ENCODE measurements around the gene CA7.
A peak's percentile ranks its signal among the peaks of the same experiment; 100 is the strongest.
"Not testable (repeated sequence)": the region's sequence is repeated elsewhere in the genome, so short reads cannot be mapped to it uniquely, and the experiment has no call there.

Gene CA7

DNA sequence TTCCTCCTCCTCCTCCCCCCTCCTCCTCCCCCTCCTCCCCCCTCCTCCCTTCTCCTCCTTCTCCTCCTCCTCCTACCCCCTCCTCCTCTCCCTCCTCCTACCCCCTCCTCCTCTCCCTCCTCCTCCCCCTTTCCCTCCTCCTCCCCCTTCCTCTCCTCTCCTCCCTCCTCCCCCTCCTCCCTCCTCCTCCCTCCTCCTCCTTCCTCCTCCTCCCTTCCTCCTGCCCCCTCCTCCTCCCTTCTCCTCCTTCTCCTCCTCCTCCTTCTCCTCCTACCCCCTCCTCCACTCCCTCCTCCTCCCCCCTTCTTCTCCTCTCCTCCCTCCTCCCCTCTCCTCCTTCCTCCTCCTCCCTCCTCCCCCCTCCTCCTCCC lies 29.5 kb downstream of the CA7 start:
- no peak for DNase-seq (ENCODE audit: low read depth in 2 of 2)

DNA sequence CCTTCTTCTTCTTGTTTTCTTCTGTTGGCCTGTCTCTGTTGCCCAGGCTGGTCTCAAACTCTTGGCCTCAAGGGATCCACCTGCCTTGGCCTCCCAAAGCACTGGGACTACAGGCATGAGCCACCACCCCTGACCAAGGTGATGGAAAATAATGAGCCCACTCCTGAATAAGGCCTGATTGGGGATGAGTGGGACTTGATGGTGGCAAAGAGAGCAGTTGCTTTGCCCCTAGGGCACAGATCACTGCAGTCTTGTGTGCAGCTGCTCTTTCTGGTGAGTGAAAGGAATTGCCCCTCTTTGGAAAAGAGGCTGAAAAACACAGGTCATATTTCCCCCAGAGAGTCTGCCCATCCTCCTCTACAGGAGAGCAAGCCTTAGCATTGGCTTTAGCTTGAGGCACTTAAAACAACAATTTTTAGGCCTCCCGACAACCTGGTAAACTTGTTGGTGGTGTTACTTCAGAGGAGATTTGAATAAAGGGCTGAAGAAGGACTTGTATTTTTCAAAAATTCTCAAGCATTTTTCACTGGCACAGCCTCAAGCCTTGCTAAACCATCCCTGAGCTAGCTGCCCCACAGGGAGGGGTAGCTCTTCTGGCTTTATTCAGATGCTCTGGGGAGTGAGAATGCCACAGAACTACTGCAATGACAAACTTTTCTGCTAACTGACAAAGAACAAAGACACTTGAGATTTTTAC lies 30.0 kb downstream of the CA7 start:
- no peak for DNase-seq (ENCODE audit: low read depth in 2 of 2)

DNA sequence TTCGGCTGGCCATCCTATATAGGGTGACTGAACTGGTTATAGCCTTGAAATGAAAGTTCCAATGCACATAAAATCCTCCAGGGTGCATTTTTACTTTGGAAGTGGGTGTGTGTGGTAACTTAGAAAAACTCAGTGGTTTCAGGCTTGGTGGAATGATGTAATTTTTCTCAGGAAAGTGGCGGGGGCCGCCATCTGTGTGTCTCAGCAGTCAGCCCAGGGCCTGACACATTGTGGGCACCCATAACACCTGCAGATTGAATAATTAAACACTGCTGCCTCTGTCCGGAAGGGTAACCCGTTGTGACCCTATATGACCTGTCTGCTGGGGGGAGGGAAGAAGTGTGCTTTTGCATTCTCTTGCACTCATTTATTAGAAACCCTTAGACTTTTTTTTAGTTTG lies 33.9 kb downstream of the CA7 start:
- peak; percentile 63 to 74 for DNase-seq (ENCODE audit: low read depth in 2 of 2)

DNA sequence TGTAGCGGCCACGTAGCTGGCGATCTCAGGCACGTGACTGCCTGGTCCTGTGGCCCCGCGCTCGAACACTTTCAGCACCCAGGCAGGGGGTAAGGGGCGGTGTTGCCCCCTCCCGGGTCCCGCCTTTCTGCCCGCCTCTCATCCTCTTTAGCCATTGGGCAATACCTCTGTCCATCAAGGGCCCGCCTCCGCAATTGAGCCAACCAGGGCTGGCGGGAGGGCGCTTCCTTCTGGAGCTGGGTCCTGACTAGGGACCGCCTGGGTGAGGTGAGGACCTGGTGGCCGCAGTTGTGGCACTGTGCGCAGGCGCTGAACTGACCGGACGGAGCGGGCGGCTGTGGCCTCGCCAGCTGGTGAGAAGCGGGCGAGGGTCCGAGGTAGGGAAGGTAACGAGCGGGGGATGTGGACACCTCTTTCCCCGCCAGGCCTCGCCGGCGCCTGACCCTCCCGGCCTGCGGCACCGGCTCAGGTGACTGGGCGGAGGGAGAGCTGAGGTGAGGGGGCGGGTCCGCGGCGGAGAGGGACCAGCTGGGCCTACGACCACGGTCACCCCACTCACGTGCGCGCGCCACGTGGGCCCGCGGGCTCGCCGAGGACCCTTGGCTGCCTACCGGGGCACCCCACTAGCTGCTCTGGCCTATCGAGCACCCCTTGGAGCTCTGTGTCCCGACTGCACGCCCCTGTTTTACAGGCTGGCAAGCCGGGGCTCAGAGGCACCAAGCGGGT lies 36.2 kb downstream of the CA7 start, which contains the start of gene PDP2:
Gene PDP2, plus strand, starts transcription at position 228 of the 726 bp plus-strand sequence. CDS start 3,770 bp downstream, outside the sequence.
- DNase-seq (ENCODE audit: low read depth in 2 of 2): peak; percentile 86 to 89

DNA sequence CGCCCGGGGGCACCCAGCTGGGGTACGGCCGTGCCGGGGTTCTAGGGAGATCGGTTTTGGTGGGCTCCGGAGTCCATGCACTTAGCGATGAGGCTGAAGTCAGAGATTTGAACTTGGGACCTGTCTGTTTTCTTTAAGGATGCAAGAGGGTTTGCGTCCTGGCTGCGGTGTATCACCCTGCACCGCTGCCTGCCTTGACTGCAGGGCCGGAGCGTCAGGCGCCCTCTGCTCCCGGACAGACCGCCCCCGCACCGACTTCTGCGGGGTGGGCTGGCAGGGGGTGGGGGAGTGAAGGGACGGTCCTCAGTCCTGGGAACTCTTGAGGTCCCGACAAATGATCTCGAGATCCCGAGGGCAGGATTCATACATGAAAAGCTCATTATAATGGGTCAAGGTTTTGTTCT lies 36.8 kb downstream of the CA7 start:
- DNase-seq (ENCODE audit: low read depth in 2 of 2): no peak

DNA sequence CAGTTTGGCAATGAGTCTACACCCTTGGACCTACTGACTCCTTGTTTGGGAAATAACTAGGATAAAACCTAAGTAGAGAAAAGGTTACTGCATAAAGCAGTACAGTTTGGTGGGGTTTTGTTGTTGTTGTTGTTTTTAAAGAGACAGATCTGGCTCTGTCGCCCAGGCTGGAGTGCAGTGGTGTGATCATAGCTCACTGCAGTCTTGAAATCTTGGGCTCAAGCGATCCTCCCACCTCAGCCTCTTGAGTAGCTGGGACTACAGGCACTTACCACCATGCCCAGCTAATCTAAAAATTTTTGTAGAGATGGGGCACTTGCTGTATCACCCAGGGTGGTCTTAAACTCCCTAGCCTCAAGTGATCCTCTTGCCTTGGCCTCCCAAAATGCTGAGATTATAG lies 37.3 kb downstream of the CA7 start:
- no peak for DNase-seq (ENCODE audit: low read depth in 2 of 2)

DNA sequence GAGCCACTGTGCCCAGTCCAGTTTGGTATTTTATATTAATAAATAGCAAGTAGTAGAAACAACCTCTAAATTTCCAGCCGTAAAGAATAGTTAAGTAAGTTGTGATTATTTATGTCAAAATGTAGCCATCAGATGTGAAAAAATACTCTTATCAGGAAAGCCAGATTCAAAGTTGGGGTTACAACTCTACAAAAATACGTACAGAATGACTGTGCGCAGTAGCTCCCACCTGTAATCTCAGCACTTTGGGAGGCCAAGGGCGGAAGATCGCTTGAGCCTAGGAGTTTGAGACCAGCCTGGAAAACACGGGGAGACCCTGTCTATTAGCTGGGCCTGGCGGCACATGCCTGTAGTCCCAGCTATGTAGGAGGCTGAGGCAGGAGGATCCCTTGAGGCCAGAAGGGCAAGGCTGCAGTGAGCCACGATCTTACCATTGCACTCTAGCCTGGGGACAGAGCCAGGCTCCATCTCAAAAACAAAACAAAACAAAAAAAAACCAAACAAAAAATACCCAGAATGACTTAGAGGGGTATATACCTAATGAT lies 37.8 kb downstream of the CA7 start:
- DNase-seq (ENCODE audit: low read depth in 2 of 2): no peak

DNA sequence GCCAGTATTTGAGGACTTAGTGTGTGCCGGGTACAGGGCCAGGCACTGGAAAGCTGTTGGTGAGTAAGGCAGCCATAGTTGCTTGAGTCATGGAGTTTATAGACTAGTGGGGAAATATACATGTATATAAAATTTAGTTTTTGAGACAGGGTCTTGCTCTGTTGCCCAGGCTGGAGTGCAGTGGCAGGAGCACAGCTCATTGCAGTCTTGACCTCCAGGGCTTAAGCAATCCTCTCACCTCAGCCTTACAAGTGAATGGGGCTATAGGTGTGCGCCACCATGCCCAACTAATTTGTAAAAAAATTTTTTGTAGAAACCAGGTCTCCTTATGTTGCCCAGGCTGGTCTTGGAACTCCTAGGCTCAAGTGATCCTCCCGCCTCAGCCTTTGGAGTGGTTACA lies 38.5 kb downstream of the CA7 start:
- DNase-seq (ENCODE audit: low read depth in 2 of 2): no peak

DNA sequence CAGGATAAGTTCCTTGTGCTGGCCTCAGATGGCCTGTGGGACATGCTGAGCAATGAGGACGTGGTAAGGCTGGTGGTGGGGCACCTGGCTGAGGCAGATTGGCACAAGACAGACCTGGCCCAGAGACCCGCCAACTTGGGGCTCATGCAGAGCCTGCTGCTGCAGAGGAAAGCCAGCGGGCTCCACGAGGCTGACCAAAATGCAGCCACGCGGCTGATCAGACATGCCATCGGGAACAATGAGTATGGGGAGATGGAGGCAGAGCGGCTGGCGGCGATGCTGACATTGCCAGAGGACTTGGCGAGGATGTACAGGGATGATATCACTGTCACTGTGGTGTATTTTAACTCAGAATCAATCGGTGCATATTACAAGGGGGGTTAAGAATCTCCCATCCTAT lies 41.3 kb downstream of the CA7 start:
- no peak for DNase-seq (ENCODE audit: low read depth in 2 of 2)

DNA sequence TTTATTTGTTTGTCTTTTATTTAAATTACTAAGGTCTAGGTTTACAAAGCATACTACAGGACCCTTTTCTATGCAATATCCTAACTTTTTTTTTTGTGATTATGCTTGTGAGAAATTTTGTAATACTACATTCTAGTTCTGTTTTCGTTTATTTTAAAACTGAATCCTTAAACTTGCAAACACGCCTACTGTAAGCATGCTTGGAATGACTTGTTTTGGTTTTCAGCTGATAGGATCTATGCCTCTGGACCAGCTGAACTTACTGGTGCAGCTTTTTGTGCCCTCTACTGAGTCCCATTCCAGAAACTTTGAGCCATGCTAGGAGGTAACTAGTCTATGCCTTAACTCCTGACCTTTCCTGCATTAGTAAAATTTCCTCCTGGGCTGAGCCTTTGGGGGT lies 42.1 kb downstream of the CA7 start:
- DNase-seq (ENCODE audit: low read depth in 2 of 2): no peak

DNA sequence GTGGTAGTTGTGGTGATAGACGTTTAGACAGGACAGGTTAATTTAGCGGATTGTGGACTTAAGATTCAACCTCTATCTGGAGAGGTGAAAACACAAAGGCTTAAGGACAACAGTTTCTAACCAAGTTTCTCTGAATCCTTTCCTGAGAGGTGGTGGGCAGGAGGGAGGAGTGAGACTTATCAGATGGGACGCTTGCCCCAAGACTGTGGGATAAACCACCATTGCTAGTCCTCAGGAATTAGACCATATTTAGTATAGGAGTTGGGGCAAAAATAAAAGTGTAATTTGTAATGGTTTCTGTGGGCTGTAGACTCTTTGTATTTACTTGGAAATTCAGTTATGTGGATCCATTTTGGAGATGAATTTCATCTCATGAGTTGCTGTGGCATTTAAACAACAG lies 42.7 kb downstream of the CA7 start:
- no peak for DNase-seq (ENCODE audit: low read depth in 2 of 2)

DNA sequence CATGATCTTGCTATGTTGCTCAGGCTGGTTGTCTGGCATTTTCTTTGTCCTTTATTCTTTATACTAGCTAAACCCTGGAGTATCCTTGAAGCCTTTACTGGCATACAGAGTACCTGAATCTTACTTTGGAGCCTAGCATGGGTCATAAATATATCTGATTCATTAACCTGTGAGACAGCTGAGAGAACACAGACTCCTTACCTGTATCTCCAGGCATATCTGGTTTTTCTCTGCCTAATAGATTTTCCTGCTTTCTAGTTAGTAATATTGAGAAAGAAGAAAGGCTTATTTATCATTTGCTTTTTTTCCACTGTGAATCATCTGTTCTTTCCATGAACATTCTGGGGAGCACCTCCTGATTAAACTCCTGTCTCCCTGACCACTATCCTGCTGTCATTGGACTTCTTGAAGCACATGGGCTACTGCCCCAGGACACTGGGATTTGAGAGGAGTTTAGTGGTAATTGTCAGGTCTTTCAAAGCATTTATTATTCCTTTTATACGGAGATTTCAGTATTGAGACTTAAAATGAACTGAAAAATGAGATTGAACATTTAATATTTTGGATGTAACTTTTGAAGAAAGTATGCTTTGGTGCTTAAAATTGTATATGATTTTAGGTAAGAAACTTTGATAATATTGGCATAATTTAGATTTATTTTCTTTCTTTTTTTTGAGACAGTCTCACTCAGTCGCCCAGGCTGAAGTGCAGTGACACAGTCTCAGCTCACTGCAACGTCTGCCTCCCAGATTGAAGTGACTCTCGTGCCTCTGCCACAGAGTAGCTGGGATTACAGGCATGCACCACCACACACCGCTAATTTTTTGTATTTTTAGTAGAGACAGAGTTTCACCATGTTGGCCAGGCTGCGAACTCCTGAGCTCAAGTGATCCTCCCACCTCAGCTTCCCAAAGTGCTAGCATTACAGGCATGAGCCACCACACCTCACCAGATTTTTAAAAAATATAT lies 44.7 kb downstream of the CA7 start:
- no peak for DNase-seq (ENCODE audit: low read depth in 2 of 2)

DNA sequence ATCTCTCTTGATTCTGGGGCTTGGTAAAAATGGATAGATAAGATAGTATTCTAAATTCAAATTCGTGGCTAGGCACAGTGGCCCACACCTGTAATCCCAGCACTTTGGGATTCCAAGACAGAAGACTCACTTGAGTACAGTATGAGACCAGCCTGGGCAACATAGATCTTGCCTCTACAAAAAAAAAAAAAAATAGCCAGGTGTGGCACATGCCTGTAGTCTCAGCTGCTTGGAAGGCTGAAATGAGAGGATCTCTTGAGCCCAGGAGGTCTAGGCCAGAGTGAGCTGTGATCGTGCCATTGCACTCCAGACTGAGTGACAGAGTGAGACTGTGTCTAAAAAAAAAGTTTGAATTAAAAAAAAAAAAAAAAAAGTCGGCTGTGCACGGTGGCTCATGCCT lies 45.4 kb downstream of the CA7 start:
- DNase-seq (ENCODE audit: low read depth in 2 of 2): no peak

DNA sequence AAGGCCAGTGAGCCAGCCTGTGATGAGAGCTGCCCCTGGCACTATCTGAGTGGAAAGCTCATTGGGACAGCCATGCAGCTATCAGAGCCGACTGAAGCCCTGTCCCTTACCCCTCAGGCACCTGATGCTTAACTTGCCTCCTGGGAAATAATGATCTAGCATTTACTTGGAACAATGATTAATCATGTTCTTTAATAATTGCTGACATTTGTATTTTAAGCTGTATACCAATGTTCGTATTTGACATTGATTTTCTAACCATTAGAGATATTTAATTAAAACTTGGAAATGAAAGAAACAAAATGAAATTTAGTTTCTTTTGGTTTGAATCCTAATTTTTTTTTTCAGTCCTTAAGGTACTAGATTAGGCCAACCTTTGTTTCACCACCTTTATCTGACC lies 46.6 kb downstream of the CA7 start:
- DNase-seq (ENCODE audit: low read depth in 2 of 2): no peak

DNA sequence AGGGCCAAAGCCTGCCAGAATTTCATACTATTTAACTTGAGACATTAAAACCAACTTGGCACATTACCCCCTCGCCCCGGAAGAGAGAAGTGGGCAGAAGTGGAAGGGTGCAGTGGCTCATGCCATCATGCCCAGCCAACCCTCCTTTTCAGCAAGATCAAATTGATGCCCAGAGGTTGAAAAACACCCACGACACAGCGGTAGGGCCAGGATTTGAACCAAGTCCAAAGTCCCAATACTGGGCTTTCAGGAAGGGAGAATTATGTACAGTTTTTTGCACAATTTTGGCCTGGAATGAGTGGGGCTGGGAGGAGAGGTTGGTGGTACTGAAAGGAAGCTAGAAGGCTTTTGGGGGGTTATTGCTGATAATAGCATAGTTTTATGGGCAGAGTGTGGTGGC lies 47.1 kb downstream of the CA7 start:
- DNase-seq (ENCODE audit: low read depth in 2 of 2): no peak

DNA sequence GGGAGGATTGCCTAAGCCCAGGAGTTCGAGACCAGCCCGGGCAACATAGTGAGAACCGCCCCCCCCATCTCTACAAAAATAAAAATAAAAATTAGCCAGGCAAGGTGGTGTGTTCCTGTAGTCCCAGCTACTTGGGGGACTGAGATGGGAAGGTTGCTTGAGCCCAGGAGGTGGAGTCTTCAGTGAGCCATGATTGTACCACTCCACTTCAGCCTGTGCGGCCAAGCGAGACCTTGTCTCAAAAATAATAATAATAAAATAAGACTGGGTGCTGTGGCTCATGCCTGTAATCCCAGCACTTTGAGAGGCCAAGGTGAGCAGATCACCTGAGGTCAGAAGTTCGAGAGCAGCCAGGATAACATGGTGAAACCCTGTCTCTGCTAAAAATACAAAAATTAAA lies 47.6 kb downstream of the CA7 start:
- no peak for DNase-seq (ENCODE audit: low read depth in 2 of 2)

DNA sequence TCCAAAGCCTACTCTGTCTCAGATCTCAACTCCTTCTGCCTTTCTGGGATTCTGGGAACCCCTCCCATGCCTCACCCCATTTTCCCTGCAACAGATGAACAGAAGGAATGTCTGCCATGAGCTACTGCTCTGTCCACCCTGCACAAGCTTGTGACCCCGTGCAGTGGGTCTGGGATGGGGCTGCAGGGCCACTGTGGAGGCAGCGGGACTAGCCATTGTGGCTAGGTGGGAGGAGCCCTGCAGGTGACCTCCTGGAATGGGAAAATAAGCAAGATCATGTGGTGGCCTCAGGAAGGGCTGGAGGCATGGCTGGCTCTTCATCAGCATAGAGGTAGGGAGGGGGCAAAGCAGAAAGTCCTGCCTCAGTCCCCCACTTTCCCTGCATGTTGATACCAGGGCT lies 49.8 kb downstream of the CA7 start:
- DNase-seq (ENCODE audit: low read depth in 2 of 2): no peak

DNA sequence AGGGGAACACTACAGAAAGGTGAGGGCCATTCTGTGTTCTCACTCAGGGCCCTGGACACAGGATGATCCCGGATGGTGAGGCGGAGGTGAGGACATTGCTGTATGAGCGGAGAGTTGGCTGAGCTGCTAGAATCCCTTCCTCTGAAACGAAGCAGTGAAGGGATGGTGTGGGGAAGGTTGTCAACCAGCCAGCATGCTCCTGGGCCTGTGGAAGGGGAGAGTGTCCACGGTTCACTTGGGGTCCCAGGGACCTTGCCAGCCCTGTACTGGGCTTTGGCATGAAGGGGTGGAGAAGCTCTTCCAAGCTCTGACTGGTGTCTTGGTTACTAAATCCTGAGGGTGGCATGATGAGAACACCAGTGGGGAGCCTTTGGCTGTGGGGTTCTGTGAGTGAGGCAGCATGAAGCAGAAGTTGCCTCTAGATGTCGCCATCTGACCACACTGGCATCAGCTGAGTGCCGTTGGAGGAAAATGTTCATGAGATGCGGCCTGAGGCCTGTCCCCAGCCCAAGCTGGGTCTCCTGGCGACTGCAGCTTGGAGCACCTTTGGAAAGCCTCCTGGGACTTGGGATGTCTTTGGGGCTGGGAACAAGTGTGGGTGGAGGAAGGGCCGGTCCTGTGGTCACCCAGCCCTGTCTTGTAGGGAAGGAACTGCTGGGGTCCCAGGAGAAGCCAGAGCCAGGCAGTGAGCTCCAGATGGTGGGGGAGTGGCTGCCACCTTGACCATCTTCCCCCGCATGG lies 50.9 kb downstream of the CA7 start:
- DNase-seq (ENCODE audit: low read depth in 2 of 2): peak in 1 of 2 donors; percentile 50

DNA sequence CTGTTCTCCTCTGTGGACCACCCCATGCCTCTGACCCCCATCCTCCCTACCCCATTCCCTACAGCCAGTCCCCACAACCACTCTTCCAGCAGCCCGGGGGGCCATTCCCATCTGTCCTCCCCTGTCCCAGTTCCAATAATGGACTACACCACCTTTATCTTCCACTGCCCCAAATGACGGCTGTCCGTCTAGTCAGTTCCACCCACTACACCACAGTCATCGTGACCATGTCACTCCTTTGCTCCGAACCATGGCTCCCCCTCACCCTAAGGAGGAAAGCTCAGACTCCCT lies 51.4 kb downstream of the CA7 start:
- DNase-seq (ENCODE audit: low read depth in 2 of 2): no peak

DNA sequence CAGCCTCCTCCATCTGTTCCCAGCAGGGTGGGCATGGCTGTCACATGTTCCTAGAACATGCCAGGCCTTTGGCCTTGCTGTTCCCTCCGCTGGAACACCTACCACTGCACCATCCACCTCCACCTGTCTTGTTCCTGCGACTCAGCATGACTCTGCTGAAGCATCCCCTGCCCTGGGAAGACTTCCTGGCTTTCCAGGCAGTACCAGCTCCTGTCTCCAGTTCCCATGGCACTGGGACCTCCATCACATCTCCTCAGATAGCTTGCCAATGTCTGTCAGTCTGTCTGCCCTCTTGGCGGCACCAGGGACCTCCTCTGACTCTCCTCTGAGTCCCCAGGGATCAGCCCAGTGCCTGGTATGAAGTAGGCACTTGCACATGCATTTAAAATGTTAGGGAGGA lies 51.8 kb downstream of the CA7 start:
- no peak for DNase-seq (ENCODE audit: low read depth in 2 of 2)

DNA sequence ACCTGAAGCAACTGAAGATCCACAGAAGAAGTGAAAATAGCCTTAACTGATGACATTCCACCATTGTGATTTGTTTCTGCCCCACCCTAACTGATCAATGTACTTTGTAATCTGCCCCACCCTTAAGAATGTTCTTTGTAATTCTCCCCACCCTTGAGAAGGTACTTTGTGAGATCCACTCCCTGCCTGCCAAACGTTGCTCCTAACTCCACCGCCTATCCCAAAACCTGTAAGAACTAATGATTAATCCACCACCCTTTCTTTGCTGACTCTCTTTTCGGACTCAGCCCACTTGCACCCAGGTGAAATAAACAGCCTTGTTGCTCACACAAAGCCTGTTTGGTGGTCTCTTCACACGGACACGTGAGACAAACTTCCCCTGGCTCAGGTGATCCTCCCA lies 52.5 kb downstream of the CA7 start:
- not testable (repeated sequence) for DNase-seq (ENCODE audit: low read depth in 2 of 2)

DNA sequence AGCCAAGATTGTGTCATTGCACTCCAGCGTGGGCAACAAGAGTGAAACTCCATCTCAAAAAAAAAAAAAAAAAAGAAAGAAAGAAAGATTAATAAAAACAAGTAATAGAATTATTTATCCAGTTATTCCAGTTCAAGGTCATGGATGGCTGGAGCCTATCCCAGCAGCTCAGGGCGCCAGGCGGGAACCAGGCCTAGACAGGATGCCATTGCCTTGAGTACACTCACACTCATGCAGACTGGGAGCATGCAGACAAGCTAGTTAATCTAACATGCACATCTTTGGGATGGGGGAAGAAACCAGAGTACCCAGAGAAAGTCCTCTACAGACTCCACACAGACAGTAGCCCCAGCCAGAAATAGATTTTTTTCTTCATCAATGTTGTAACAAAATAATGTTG lies 54.0 kb downstream of the CA7 start:
- DNase-seq (ENCODE audit: low read depth in 2 of 2): no peak
